Nucleus accumbens (tissue), 56 donors: ENCODE results near the gene TCERG1L.

ENCODE experiments used
- DNase-seq, 56 donors: peaks; one replicate each; lab custom pipeline; 2025; lab: John Stamatoyannopoulos, UW

Gene TCERG1L

GRCh38 chr10:131134651-131135050 lies 176.9 kb downstream of the TCERG1L start:
- no peak for DNase-seq

GRCh38 chr10:131134001-131134576 lies 177.4 kb downstream of the TCERG1L start:
- no peak for DNase-seq

- no peak for DNase-seq
Observed at GRCh38 chr10:131132681-131133080, 178.8 kb downstream of the TCERG1L start.

GRCh38 chr10:131131726-131132591 lies 179.6 kb downstream of the TCERG1L start:
- DNase-seq = no peak

GRCh38 chr10:131130025-131130424 lies 181.5 kb downstream of the TCERG1L start:
- DNase-seq = no peak

GRCh38 chr10:131129544-131129943 lies 182.0 kb downstream of the TCERG1L start:
- no peak for DNase-seq

- no peak for DNase-seq
Observed at GRCh38 chr10:131128731-131129130, 182.8 kb downstream of the TCERG1L start.

- DNase-seq = no peak
Observed at GRCh38 chr10:131127610-131128009, 183.9 kb downstream of the TCERG1L start.

GRCh38 chr10:131127138-131127589 lies 184.4 kb downstream of the TCERG1L start:
- no peak for DNase-seq

- peak in 18 of 56 donors; percentile 2 to 49 (median 12) for DNase-seq
Observed at GRCh38 chr10:131126321-131127137, 185.0 kb downstream of the TCERG1L start.

- no peak for DNase-seq
Observed at GRCh38 chr10:131125511-131126225, 185.9 kb downstream of the TCERG1L start.

- DNase-seq = no peak
Observed at GRCh38 chr10:131124945-131125344, 186.6 kb downstream of the TCERG1L start.

GRCh38 chr10:131123496-131123895 lies 188.0 kb downstream of the TCERG1L start:
- no peak for DNase-seq

- DNase-seq = no peak
Observed at GRCh38 chr10:131121511-131122035, 189.9 kb downstream of the TCERG1L start.

- no peak for DNase-seq
Observed at GRCh38 chr10:131119626-131120355, 191.7 kb downstream of the TCERG1L start.

- no peak for DNase-seq
Observed at GRCh38 chr10:131117416-131118212, 193.9 kb downstream of the TCERG1L start.

- DNase-seq = no peak
Observed at GRCh38 chr10:131116991-131117375, 194.5 kb downstream of the TCERG1L start.

- DNase-seq = no peak
Observed at GRCh38 chr10:131116216-131116990, 195.1 kb downstream of the TCERG1L start.
